GM12878 (cell line): Measurements from ENCODE around the gene INHBC. TPM values are rescaled to one million over a fixed set of nuclear protein-coding genes. Genes with fewer than 3 reads are reported as not detected.
A peak's percentile ranks its signal among the peaks of the same experiment; 100 is the strongest.

Experiments used
- ATF2 ChIP-seq: IDR thresholded peaks from 2 replicates; pipeline ENCODE4 v1.6.1; 2012; ENCODE audit warnings: low read length, inconsistent platforms
- BCL11A ChIP-seq: IDR thresholded peaks from 2 replicates; pipeline ENCODE4 v1.6.1; 2011; ENCODE audit warnings: low read depth, low read length
- BHLHE40 ChIP-seq, 2 experiments: fragments of 450-650 bp in 1 of 2; IDR thresholded peaks; 2 replicates each; pipeline ENCODE4 v1.6.1; 2011 to 2017; ENCODE audit warnings: low read depth in 2 of 2, borderline replicate concordance in 1 of 2, improper control_type of control experiment in 1 of 2, low read length in 1 of 2, mild to moderate bottlenecking in 1 of 2
- CHD1 ChIP-seq: IDR thresholded peaks from 2 replicates; pipeline ENCODE4 v1.6.1; 2012; ENCODE audit warnings: low read depth, low read length, improper control_type of control experiment
- CHD4 ChIP-seq: fragments of 200-600 bp; sonication (generic); IDR thresholded peaks from 2 replicates; pipeline ENCODE4 v1.6.1; 2016; ENCODE audit warnings: mild to moderate bottlenecking
- CREB1 ChIP-seq: IDR thresholded peaks from 2 replicates; pipeline ENCODE4 v1.6.1; 2012; ENCODE audit warnings: low read depth, mild to moderate bottlenecking, inconsistent platforms
- ETV6 ChIP-seq, 2 experiments: fragments of 450-650 bp in 1 of 2; IDR thresholded peaks in 1 of 2; conservative IDR thresholded peaks in 1 of 2; 2 replicates each; pipeline ENCODE4 v1.6.1; 2014; ENCODE audit warnings: antibody characterized with exemption in 1 of 2, borderline replicate concordance in 1 of 2, low read depth in 1 of 2, mild to moderate bottlenecking in 1 of 2, moderate library complexity in 1 of 2
- GABPA ChIP-seq: IDR thresholded peaks from 2 replicates; pipeline ENCODE4 v1.6.1; 2014; ENCODE audit warnings: antibody characterized with exemption, low read depth, mild to moderate bottlenecking, inconsistent platforms
- HSF1 ChIP-seq: fragments of 150-350 bp; IDR thresholded peaks from 2 replicates; pipeline ENCODE4 v1.6.1; 2014; ENCODE audit warnings: mild to moderate bottlenecking, low read depth, low read length
- MTA2 ChIP-seq: fragments of 450-650 bp; IDR thresholded peaks from 2 replicates; pipeline ENCODE4 v1.6.1; 2016; ENCODE audit warnings: low read depth, mild to moderate bottlenecking, moderate library complexity
- NBN ChIP-seq: fragments of 450-650 bp; IDR thresholded peaks from 2 replicates; pipeline ENCODE4 v1.6.1; 2016
- PRDM15 ChIP-seq: fragments of 450-650 bp; formaldehyde crosslinking; IDR thresholded peaks from 2 replicates; pipeline ENCODE4 v1.4.0; 2020; ENCODE audit warnings: mild to moderate bottlenecking, moderate library complexity
- RAD21 ChIP-seq: IDR thresholded peaks from 2 replicates; pipeline ENCODE4 v1.6.1; 2011; ENCODE audit warnings: mild to moderate bottlenecking, low read depth, low read length, moderate library complexity; ENCODE audit not compliant: insufficient read depth
- RB1 ChIP-seq: fragments of 450-650 bp; formaldehyde crosslinking; IDR thresholded peaks from 2 replicates; pipeline ENCODE4 v1.6.1; 2017; ENCODE audit warnings: mild to moderate bottlenecking, borderline replicate concordance
- RELA ChIP-seq: fragments of 450-650 bp; IDR thresholded peaks from 2 replicates; pipeline ENCODE4 v1.8.0; 2014; ENCODE audit warnings: borderline replicate concordance; ENCODE audit not compliant: partially characterized antibody
- SPI1 ChIP-seq: IDR thresholded peaks from 2 replicates; pipeline ENCODE4 v1.6.1; 2011; ENCODE audit warnings: low read depth, mild to moderate bottlenecking, low read length, moderate library complexity, borderline replicate concordance; ENCODE audit not compliant: insufficient read depth
- TBL1XR1 ChIP-seq: IDR thresholded peaks from 2 replicates; pipeline ENCODE4 v1.6.1; 2012; ENCODE audit warnings: low read depth, low read length, improper control_type of control experiment
- ZNF207 ChIP-seq: fragments of 450-650 bp; IDR thresholded peaks from 2 replicates; pipeline ENCODE4 v1.6.1; 2014; ENCODE audit warnings: antibody characterized with exemption, mild to moderate bottlenecking, borderline replicate concordance
- polyA plus RNA-seq, 11 experiments: library from polyadenylated mRNA; depleted of rRNA in 4 of 11; unstranded in 6 of 11; stranded (reverse) in 5 of 11; fragments of >200 nt; fragmentation: Nextera tagmentation in 4 of 11; fragmentation: Illumina TruSeq in 1 of 11; extraction: Ambion mirVana in 4 of 11; extraction: Trizol in 1 of 11; gene quantifications; 1 replicate in 1 of 11; 2 replicates in 10 of 11; pipeline versions ENCODE4 v1.2.1 to v1.2.3, GENCODE V29; 2011 to 2016; ENCODE audit warnings: inconsistent platforms in 2 of 11, missing spikeins in 2 of 11, low read depth in 1 of 11
- total RNA-seq, 4 experiments: library from RNA; depleted of rRNA in 3 of 4; stranded (reverse); fragments of >200 nt in 3 of 4; fragmentation: Illumina TruSeq in 1 of 4; extraction: Trizol in 1 of 4; gene quantifications; 2 replicates each; pipeline versions ENCODE4 v1.2.1 to v1.2.3, GENCODE V29; 2013 to 2021
- TF ChIP-seq, protein P1 (sequence below): IDR thresholded peaks from 2 replicates; pipeline ENCODE4 v1.6.1; 2011; ENCODE audit warnings: low read depth, mild to moderate bottlenecking, low read length, moderate library complexity, borderline replicate concordance; ENCODE audit errors: extremely low read depth
- TF ChIP-seq, protein P2 (sequence below): IDR thresholded peaks from 2 replicates; pipeline ENCODE4 v1.6.1; 2012; ENCODE audit warnings: low read depth, low read length, improper control_type of control experiment

The INHBC gene
- total and polyA plus RNA-seq, 10 of the 15 experiments (the other 5 are each of a cell fraction or from before 2014, with no cell fraction given): 0.04 to 0.22 (median 0.13) TPM; not detected in 5

- TF ChIP-seq MTA2: peak; percentile 35; the same call in 1 of the 2 replicates
- peak; percentile 82 for TF ChIP-seq CREB1
- TF ChIP-seq BCL11A: no peak
- no peak for TF ChIP-seq HSF1
- TF ChIP-seq ZNF207: no peak
- TF ChIP-seq GABPA: no peak
- TF ChIP-seq, protein P1, sequence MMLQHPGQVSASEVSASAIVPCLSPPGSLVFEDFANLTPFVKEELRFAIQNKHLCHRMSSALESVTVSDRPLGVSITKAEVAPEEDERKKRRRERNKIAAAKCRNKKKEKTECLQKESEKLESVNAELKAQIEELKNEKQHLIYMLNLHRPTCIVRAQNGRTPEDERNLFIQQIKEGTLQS: no peak
- no peak for TF ChIP-seq PRDM15 (CRISPR knock-in tag)
- TF ChIP-seq, protein P2, sequence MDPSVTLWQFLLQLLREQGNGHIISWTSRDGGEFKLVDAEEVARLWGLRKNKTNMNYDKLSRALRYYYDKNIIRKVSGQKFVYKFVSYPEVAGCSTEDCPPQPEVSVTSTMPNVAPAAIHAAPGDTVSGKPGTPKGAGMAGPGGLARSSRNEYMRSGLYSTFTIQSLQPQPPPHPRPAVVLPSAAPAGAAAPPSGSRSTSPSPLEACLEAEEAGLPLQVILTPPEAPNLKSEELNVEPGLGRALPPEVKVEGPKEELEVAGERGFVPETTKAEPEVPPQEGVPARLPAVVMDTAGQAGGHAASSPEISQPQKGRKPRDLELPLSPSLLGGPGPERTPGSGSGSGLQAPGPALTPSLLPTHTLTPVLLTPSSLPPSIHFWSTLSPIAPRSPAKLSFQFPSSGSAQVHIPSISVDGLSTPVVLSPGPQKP: no peak
- no peak for TF ChIP-seq ATF2
- TF ChIP-seq RELA: peak; percentile 23
- TF ChIP-seq CHD1: no peak
- TF ChIP-seq ETV6 (conservative IDR thresholded peaks at IDR 0.05 in 1 of 2, IDR thresholded peaks at IDR 0.05 in 1 of 2; ENCODE audit: borderline replicate concordance in 1 of 2, low read depth in 1 of 2): no peak
- TF ChIP-seq TBL1XR1: no peak
- no peak for TF ChIP-seq CHD4
- TF ChIP-seq NBN: peak; percentile 83
- TF ChIP-seq RB1: peak; percentile 81; the same call in 1 of the 2 replicates
- peak; percentile 75 for TF ChIP-seq RAD21
- TF ChIP-seq BHLHE40 (IDR thresholded peaks at IDR 0.05; ENCODE audit: borderline replicate concordance in 1 of 2, low read depth in 2 of 2, low read length in 1 of 2): peak in 1 of 2 experiments; percentile 61; a peak in 3 of 4 replicates
- no peak; the same call in 1 of the 2 replicates for TF ChIP-seq SPI1
Observed at GRCh38 chr12:57462251-57462911, 27.8 kb downstream of the INHBC start (continued).
